HepG2 (cell line): ENCODE results near the gene SPDL1.

Experiments
- CEBPG ChIP-seq: IDR thresholded peaks from 2 replicates; pipeline ENCODE4 v1.6.1; 2016
- EP300 ChIP-seq, 3 experiments: sonication (generic) in 1 of 3; formaldehyde crosslinking in 1 of 3; IDR thresholded peaks; 2 replicates each; pipeline versions ENCODE4 v1.5.1 to v1.6.1; 2011 to 2020; ENCODE audit warnings: low read depth in 2 of 3, low read length in 2 of 3, borderline replicate concordance in 1 of 3, improper control_type of control experiment in 1 of 3, mild to moderate bottlenecking in 1 of 3, missing genetic modification reagents in 1 of 3, moderate library complexity in 1 of 3
- JUND ChIP-seq: sonication (generic); formaldehyde crosslinking; IDR thresholded peaks from 2 replicates; pipeline ENCODE4 v1.8.0; 2022; ENCODE audit warnings: mild to moderate bottlenecking, missing genetic modification reagents
- KDM1A ChIP-seq: IDR thresholded peaks from 2 replicates; pipeline ENCODE4 v1.6.1; 2016; ENCODE audit warnings: missing compliant biosample characterization
- KLF9 ChIP-seq: IDR thresholded peaks from 2 replicates; pipeline ENCODE4 v1.6.1; 2016; ENCODE audit warnings: low read depth
- MEIS1 ChIP-seq: sonication (generic); formaldehyde crosslinking; IDR thresholded peaks from 2 replicates; pipeline ENCODE4 v1.9.0; 2021; ENCODE audit warnings: mild to moderate bottlenecking, missing genetic modification reagents, moderate library complexity, borderline replicate concordance
- RARA ChIP-seq: IDR thresholded peaks from 2 replicates; pipeline ENCODE4 v1.6.1; 2016; ENCODE audit warnings: missing genetic modification reagents, missing compliant biosample characterization
- RFXANK ChIP-seq: IDR thresholded peaks from 2 replicates; pipeline ENCODE4 v1.6.1; 2016
- ZBTB33 ChIP-seq: sonication (generic); formaldehyde crosslinking; IDR thresholded peaks from 2 replicates; pipeline ENCODE4 v1.4.0; 2020; ENCODE audit warnings: missing genetic modification reagents
- ZBTB44 ChIP-seq: sonication (generic); formaldehyde crosslinking; IDR thresholded peaks from 2 replicates; pipeline ENCODE4 v1.4.0; 2020; ENCODE audit warnings: missing genetic modification reagents
- ZNF205 ChIP-seq: IDR thresholded peaks from 2 replicates; pipeline ENCODE4 v1.6.1; 2018; ENCODE audit warnings: missing biosample characterization, missing genetic modification reagents
- ZNF431 ChIP-seq: sonication (generic); formaldehyde crosslinking; IDR thresholded peaks from 2 replicates; pipeline ENCODE4 v1.9.0; 2022; ENCODE audit warnings: missing genetic modification reagents, low read depth, mild to moderate bottlenecking, borderline replicate concordance
- ZNF720 ChIP-seq: sonication (generic); formaldehyde crosslinking; IDR thresholded peaks from 2 replicates; pipeline ENCODE4 v1.4.0; 2020; ENCODE audit warnings: missing genetic modification reagents
- TF ChIP-seq, protein P1 (sequence below): sonication (generic); formaldehyde crosslinking; IDR thresholded peaks from 2 replicates; pipeline ENCODE4 v1.5.0; 2020; ENCODE audit warnings: mild to moderate bottlenecking, missing genetic modification reagents, moderate library complexity

GRCh38 chr5:169626779-169627178, 43.2 kb downstream of the SPDL1 start:
- TF ChIP-seq MEIS1 (CRISPR knock-in tag) = no peak
- TF ChIP-seq KDM1A (CRISPR knock-in tag) = no peak
- TF ChIP-seq RFXANK (CRISPR knock-in tag) = no peak
- TF ChIP-seq EP300 (IDR thresholded peaks at IDR 0.05; ENCODE audit: low read depth in 2 of 2, low read length in 2 of 2) = no peak
- TF ChIP-seq EP300 (CRISPR knock-in tag; IDR thresholded peaks at IDR 0.05; ENCODE audit: borderline replicate concordance) = no peak
- TF ChIP-seq ZNF720 (CRISPR knock-in tag) = no peak
- TF ChIP-seq RARA (CRISPR knock-in tag) = no peak
- no peak for TF ChIP-seq CEBPG (CRISPR knock-in tag)
- TF ChIP-seq ZNF205 (CRISPR knock-in tag) = no peak
- TF ChIP-seq, protein P1, sequence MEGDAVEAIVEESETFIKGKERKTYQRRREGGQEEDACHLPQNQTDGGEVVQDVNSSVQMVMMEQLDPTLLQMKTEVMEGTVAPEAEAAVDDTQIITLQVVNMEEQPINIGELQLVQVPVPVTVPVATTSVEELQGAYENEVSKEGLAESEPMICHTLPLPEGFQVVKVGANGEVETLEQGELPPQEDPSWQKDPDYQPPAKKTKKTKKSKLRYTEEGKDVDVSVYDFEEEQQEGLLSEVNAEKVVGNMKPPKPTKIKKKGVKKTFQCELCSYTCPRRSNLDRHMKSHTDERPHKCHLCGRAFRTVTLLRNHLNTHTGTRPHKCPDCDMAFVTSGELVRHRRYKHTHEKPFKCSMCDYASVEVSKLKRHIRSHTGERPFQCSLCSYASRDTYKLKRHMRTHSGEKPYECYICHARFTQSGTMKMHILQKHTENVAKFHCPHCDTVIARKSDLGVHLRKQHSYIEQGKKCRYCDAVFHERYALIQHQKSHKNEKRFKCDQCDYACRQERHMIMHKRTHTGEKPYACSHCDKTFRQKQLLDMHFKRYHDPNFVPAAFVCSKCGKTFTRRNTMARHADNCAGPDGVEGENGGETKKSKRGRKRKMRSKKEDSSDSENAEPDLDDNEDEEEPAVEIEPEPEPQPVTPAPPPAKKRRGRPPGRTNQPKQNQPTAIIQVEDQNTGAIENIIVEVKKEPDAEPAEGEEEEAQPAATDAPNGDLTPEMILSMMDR (CRISPR knock-in tag) = no peak
- no peak for TF ChIP-seq KLF9 (CRISPR knock-in tag)
- TF ChIP-seq ZBTB33 = no peak
- no peak for TF ChIP-seq ZNF431
- TF ChIP-seq JUND = no peak
- no peak for TF ChIP-seq ZBTB44
